Gastroesophageal sphincter (tissue), 3 donors: ENCODE results near the gene ARFGEF3.

Experiments used
- CTCF ChIP-seq, 4 experiments: fragments of 200-600 bp in 2 of 4; fragments of 450-650 bp in 2 of 4; sonication (generic) in 1 of 4; IDR thresholded peaks; one replicate each; pipeline ENCODE4 v1.5.1; 2017 to 2019; ENCODE audit warnings: antibody characterized with exemption in 4 of 4, mild to moderate bottlenecking in 2 of 4, moderate library complexity in 2 of 4
- POLR2AphosphoS5 ChIP-seq: sonication (generic); formaldehyde crosslinking; IDR thresholded peaks from one replicate; pipeline ENCODE4 v1.6.1; 2017; ENCODE audit warnings: antibody characterized with exemption

- TF ChIP-seq CTCF (IDR thresholded peaks at IDR 0.05) (no peak), POLR2AphosphoS5 (no peak)
Observed at GRCh38 chr6:138309695-138310094, 148.0 kb downstream of the ARFGEF3 start.
